HG03457 (cell line): ENCODE data around the gene SPTBN1.

Experiments
- ATAC-seq: cut with Tn5 transposase; IDR thresholded peaks from one replicate; pipeline ENCODE4 v1.9.1; 2021; ENCODE audit warnings: moderate number of reproducible peaks; ENCODE audit not compliant: unreplicated experiment

The SPTBN1 gene

DNA sequence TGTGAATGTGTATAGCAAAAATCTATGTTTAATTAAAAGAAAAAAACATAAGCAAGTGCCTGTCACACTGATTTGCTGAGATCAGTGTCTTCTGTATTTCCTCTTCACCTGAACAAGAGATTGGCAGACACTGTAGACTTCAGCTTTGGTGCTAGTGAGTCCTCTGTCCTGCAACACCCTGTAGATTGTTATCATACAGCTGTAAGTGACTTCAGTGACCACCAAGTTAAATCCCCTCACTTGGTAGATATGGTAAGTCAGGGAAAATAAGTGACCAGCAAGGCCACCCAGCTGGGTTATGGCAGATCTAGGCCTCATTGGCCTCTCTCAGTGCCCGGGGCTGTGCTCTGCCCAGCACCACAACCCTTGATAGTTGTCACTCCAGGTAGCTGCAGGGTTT is 147.7 kb downstream of the SPTBN1 start:
- ATAC-seq: no peak

DNA sequence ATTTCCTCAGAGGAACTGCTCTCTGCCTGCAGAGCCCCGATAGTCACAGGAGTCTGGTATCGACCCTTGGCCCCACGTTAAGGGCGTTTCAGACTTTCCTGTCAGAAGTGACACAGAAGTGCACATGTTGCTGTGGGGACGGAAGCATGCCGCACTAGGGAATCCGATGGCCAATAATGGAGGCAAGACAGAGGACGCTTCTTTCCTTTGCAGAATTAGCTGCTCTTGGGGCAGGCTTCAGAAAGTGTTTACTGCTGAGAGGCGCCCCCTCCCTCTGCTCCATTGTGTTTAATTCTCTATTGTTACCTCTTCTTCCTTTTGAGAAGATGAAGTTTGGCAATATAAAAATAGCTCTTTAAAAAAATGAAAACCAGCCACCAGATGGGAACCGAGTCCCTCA is 148.7 kb downstream of the SPTBN1 start:
- ATAC-seq: no peak

DNA sequence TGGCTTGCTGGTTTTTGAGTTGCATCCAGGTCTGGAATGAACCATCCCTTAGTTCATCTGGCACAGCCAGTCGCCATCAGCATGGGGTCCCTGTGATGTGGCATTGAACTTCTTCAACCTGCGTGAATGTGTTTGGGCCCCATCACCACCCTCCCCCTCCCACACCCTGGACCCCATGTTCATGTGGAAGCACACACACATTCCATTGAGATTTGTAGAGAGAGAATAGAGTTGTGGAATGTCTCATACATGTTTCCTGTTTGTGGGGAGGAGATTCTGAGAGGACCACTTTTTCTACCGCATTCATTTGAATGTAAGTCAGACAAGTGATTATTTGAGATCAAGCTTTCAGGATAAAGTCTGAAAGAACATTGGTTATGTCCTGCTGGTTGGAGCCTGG is 149.7 kb downstream of the SPTBN1 start:
- no peak for ATAC-seq

DNA sequence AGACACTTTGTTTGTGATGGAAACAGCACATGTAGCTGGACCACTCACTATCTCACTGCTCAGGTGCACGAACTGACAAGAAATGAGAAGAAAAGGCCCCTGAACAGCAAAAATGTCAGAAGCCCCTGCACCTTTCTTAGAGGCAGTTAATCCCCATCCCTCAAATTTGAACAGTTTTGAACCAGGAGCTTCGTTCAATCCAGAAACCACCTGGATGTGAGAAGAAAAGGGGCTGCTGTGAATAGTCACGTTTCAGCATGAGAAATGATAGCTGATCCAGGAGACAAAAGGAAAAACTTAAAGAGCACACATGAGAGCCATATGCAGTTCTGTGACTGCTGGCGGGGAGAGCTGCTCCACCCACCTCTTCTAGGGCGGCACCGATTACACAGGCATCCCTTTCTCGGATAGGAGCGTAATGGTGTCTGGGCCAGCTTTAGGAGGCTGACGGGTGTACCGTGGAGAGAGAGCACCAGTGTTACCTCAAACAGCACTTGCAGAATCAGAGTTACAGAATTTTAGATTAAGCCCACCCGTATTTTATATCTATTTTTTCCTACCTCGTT is 150.3 kb downstream of the SPTBN1 start:
- no peak for ATAC-seq

DNA sequence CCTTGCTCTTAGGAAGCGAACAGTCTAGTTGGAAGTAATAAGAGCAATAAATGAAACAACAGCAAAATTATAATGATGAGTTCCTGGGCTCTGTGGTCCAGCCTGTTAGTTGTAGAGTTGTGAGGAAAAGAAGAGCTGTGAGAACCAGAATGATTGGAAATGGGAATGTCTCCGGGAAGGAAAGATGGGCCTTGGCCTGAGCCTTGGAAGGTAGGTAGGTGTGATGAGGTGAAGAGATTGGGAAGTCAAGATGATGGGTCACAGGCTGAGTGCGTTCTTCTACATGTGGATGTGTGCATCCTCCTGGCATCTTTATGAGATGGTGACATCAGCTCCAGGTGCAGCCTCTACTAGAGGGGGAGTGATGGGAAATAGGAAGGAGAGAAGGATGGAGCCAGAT is 152.1 kb downstream of the SPTBN1 start:
- ATAC-seq: no peak

DNA sequence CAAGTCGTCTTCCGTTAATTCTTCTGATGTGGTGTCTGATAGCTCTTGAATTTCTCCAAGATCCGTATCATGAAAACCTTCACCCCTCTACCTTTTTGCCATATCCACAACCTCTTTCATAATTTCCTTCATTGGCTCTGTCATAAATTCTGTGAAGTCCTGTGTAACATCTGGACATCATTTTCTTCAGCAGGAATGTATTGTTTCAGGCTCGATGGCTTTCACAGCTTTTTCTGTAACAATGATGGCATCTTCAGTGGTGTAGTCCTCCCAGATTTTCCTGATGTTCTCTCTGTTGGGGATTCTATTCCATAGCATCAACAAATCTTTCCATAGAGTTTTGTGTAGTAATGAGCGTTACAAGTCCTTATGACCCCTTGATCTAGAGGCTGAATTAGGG is 153.1 kb downstream of the SPTBN1 start:
- ATAC-seq: no peak

DNA sequence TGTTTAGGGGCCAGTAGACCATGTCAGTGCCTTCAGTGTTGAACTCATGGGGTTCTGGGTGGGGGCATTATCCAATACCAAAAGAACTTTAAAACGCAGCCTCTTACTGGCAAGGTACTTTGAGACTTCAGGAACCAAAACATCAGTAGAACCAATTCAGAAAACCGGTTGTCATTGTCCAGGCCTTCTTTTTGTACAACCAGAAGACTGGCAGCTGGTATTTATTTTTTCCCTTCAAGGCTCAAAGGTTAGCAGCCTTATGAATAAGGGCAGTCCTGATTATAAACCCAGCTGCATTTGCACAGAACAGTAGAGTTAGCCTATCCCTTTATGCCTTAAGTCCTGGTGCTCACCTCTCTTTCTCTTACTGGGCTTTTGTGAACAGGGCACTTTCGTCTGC is 153.5 kb downstream of the SPTBN1 start:
- ATAC-seq: no peak

DNA sequence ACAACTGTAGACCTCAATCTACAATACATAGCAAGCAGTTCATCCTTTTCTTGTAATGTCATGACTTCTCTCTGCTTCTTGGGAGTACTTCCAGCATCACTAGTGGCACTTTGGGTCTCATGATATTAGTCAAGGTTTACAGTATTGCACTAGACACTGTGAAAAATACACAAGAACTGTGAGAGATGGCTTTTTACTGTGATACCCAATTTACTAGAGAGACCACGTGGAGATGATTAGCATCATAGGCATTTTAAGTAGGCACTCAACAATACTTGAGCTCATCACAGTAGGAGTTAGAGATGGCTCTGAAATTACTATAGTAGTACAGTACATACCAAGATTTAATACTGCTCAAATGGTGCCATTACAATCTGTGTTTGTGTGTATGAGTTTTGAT is 154.6 kb downstream of the SPTBN1 start:
- ATAC-seq: no peak

DNA sequence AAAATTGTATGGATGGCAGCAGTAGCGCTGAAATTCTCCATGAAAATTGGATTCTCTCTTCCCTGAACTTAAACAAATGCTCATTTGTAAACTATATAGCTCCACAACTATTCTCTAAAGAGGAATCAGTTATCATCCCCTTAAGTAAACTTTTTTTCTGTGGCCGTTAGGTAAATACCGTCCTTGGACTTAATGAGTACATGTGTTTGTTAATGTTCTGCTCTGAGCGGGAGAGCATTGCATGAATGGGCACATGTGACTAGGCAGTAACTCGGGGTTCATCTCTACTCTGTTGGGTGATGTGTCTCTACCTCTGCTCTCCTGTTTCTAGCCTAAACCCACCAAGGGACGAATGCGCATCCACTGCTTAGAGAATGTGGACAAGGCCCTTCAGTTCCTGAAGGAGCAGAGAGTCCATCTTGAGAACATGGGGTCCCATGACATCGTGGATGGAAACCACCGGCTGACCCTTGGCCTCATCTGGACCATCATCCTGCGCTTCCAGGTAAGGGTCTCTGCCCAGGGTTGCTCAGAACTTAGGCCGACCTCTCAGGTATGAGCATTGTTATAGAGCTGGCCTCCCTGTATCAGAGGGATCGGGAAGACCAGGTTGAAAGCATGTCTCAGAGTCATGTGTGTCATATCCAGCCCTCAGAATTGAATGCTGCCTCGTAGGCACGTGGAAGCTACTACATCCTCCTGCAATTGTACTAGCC is 155.9 kb downstream of the SPTBN1 start:
- ATAC-seq: no peak

DNA sequence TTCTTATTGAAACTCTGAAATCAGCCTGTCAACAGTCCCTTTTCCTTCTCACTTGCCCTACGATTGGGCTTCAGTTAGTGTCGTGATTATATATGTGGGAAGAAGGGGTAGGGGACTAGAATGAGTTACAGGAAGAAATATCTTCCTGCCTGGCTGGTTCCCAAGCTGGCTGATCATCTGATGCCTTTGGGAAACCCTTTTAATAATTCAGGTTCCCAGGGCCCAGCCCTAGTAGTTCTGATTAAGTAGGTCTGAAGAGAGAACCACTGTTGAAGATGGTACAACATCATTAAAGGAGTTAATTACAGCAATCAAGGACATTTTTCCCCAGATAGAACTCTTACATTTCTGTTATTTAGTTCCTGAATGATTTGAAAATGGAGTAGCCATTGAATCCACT is 157.3 kb downstream of the SPTBN1 start:
- ATAC-seq: no peak

DNA sequence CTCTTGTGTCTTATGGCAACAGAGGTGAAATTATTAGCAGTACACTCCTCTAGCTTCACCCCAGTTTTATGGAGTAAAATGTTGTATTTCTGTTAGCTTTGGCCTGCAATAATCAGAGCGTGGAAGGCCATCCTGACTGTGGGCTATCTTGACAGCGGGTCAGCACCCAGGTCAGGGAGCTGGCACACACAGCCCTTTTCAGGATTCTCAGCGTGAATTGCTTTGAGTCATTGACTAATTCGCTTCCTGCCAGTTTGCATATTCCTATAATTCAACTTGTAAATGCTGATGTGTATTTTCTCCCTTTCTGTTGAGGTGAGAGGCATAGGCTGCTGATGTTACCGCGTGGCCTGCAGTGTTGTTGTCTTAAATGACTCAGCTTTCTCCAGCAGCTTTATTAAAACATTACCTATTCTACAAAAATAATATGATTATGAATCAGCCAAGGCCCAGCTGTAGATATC is 157.7 kb downstream of the SPTBN1 start:
- ATAC-seq: no peak

DNA sequence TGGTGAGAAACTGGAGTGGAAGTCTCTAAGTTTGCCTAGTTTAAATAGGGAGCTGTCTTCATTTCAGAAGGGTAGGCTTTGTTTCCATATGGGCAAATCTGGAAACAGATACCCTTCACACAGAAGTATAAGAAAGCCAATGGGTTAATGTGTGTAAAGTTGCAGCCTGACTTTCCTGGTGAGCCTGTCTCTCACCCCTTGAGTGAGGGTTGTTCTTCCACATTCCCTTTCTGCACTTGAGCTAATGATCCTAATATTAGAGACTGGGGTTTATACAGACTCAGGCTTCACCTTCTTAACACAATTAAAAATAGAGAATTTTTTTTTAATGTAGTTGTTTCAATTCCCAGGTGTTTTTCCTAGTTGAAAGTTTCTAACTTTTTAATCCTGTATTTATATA is 158.7 kb downstream of the SPTBN1 start:
- no peak for ATAC-seq

DNA sequence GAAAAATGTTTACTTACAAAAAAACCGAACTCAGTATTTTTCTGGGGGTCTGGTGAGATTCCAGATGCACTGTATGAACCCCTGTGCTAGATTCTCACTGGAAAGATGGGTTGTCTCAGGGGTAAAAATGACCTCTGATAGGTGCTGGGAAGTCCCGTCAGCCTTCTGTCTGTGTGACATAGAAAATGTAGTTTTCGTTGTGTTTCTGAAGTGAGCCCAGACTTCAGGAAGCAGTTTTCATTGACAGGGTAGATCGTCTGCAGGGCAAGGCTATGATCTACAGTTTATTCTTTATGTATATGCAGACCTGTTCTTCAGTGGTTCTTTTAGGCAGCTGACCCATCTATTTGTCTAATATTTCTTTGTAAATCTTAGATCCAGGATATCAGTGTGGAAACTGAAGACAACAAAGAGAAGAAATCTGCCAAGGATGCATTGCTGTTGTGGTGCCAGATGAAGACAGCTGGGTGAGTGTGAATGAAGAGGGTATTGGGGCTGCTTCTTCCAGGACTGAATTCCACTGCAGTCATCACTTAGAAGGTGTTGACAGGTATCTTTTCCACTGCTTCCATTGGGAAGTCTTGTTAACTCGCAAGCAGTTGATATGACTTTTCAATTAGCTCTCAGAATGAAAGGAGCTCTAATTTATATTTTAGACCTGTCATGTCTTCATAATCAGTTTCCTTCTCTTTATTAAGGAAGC is 159.9 kb downstream of the SPTBN1 start:
- ATAC-seq: no peak

DNA sequence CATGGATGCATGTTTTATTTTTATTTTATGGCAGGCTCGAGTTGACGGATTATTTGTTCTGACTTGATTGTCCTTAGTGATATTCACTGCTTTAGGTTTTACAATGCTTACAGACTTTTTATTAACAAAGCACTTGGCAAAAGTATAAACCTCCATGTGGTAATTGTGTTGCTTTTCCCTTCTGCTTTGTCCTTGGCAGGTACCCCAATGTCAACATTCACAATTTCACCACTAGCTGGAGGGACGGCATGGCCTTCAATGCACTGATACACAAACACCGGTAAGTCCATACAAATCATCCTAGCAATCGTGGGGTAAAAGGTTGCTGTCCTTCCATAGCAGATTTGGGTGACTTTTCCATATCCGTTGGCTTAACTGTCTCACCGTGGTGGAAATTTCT is 161.3 kb downstream of the SPTBN1 start:
- ATAC-seq: no peak

DNA sequence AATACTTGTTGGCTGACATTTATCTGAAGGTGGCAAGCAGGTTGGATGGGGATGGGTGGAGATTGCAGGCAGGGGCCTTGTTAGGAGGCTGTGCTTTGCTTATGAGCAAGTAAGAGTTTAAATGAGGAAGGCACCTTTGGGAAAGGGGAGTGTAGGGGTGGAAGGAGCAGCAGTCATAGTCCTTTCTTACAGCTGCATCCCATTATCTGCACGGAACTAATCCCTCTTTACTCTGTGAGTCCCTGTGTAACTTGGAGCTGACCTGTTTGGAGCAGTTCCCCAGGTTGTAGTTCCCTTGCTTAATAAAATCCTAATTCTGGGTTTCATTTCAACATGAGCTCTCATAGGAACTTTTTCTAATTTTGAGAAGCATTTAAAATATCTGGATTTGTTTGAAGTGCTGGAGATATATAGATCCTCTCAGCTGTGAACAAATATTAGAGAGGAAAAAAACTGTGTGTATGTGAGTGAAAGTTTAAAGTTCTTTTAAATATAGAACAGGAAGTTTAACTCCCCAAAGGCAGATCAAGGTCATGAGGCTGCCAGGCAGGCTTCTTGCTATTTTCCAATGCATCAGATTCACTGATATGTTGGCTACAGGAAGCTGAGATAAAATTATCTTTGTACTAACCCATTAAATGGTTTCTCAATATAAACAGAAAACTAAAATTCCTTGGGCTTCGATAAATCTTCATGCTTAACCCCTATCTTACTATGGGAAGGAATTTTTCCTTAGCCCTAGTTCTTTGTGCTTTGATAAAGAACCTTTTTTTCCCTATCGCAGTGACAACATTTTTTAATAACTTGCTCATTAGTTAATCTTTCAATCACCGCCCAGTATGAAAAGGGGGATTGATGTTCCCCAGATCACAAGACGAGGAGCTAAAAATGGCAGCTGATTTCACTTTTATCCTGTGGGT is 162.8 kb downstream of the SPTBN1 start:
- ATAC-seq: no peak

DNA sequence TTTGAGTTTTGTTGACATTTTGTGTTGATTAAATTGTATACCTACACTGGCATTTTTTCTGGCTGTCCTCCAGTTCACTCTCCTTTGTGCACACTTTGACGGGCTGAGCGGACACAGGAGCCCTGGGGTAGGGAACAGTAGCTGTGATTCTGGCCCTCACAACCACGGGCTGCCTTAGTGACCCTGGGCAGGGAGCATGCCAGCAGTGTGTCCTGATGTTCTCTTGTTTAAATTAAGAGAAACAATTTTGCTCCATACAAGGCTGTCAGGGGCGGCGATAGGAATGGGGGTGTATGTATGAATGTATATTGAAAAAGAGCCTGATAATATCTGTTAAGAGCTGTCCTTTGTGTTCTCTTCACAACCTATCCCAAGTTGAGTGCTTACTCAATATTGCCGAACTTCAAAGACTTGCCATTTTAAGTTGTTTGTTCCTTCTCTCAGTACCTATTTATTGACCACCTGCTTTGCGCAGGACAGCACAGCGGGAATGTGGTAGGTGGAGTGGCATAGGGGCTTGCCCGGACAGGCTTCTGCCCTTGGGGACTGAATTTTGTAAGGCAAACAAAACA is 163.6 kb downstream of the SPTBN1 start:
- ATAC-seq: no peak

DNA sequence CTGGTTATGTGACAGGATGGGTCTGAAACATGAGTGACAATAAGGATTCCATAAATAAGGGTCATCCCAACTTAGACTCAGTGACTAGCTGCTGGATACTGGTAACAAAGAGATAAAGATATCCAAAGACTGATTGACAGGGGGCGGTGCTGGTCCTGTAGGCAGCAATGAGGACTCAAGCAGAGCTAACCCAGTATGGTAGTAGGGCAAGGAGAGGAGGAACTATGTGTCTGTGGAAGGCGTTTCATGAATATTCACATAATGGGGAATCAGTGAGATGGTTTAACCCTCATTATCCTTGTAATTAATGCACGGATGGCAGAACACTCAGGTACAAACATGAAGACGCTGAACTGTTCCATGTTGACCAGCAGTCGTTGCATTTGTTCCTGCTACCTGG is 164.8 kb downstream of the SPTBN1 start:
- ATAC-seq: no peak

DNA sequence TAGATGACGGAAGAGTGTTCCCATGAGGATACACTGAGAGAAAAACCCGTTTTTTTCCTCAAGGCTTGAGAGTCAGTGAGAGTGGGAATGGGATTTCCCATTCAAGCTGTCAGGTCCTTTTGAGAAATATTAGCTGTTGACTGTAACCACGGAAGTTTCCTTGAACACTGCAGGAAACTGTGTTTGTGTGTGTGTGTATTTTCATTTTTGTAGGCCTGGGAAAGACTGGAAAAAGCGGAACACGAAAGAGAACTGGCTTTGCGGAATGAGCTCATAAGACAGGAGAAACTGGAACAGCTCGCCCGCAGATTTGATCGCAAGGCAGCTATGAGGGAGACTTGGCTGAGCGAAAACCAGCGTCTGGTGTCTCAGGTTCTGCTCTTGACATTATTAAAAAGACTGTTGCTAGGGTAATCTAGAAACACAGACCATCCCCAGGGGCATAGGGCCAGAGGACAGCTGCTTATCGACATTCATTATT is 168.5 kb downstream of the SPTBN1 start:
- ATAC-seq: no peak

DNA sequence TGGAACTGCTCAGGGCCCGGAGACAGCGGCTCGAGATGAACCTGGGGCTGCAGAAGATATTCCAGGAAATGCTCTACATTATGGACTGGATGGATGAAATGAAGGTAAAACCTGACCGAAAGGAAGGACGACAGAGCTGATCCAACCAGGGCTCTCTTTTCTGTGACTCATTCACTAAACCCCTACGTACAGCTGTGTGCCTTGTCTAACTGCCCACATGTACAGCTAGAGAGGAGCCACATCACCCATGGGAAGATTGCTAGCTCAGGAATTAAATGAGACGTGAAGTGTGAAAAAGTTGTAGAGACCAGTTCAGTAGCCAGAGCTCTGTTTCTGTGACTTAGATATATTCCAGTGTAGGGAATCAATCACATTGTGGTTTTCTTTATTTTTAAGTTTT is 170.0 kb downstream of the SPTBN1 start:
- ATAC-seq: no peak

DNA sequence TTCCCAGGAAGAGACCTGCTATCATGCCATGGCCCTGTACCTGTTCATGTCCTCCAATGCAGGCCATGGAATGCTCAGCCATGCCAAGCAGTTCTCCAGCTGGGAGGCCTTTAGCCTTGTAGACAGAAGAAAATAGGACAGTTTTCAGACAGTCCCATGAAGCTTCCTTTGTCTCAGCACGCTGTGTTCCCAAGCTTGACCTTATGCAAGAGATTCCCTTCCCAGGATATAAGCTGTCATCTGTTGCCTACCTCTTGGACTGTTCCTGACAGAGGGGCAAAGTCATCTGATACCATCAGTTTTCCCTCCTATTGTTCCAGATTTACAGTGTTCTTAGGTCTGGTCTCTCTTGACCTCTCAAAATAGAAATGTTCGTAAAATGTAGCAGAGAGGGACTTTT is 170.8 kb downstream of the SPTBN1 start:
- ATAC-seq: no peak

DNA sequence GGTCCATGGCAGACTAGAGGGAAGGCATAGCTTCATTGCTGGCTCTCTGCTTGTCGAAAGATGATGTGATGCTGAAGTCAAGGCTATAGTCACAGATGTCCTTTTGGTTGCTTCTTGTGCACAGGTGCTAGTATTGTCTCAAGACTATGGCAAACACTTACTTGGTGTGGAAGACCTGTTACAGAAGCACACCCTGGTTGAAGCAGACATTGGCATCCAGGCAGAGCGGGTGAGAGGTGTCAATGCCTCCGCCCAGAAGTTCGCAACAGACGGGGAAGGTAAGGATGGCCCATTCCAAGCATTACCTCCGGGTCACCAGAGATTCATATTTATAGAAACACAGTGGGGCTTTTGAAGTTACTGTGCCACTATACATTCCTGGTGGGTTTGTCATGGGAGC is 171.8 kb downstream of the SPTBN1 start:
- ATAC-seq: no peak
